Gastroesophageal sphincter (tissue), 3 donors: ENCODE measurements around the gene ARHGAP26.

ENCODE experiments used
- EP300 ChIP-seq: sonication (generic); formaldehyde crosslinking; IDR thresholded peaks from one replicate; pipeline ENCODE4 v1.6.1; 2017; ENCODE audit warnings: antibody characterized with exemption, mild to moderate bottlenecking
- POLR2A ChIP-seq, 2 donors: fragments of 450-650 bp; IDR thresholded peaks; one replicate each; pipeline ENCODE4 v1.6.1; 2017; ENCODE audit warnings: antibody characterized with exemption in 2 of 2, mild to moderate bottlenecking in 2 of 2, moderate library complexity in 1 of 2
- TF ChIP-seq, protein P1 (sequence below), 4 experiments: fragments of 200-600 bp in 2 of 4; fragments of 450-650 bp in 2 of 4; sonication (generic) in 1 of 4; IDR thresholded peaks; one replicate each; pipeline ENCODE4 v1.5.1; 2017 to 2019; ENCODE audit warnings: antibody characterized with exemption in 4 of 4, mild to moderate bottlenecking in 2 of 4, moderate library complexity in 2 of 4

DNA sequence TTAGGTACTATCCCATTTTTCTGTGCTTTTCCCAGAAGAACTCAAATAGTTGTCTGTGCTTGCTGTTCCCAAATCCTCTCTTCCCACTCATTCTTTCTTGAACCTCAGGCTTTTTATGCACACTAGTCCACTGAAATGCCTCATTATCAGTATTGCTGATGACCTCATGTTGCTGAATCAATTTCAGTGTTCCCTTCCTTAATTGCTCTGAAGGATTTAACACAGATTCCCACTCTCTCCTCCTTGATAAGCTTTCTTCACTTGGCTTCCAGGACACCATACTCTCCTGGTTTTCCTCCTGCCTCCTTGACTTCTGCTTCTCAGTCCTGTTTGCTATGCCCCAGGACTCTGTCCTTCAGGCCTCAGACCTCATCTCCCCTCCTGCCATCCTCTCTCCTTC lies 298.5 kb downstream of the ARHGAP26 start:
- TF ChIP-seq, protein P1, sequence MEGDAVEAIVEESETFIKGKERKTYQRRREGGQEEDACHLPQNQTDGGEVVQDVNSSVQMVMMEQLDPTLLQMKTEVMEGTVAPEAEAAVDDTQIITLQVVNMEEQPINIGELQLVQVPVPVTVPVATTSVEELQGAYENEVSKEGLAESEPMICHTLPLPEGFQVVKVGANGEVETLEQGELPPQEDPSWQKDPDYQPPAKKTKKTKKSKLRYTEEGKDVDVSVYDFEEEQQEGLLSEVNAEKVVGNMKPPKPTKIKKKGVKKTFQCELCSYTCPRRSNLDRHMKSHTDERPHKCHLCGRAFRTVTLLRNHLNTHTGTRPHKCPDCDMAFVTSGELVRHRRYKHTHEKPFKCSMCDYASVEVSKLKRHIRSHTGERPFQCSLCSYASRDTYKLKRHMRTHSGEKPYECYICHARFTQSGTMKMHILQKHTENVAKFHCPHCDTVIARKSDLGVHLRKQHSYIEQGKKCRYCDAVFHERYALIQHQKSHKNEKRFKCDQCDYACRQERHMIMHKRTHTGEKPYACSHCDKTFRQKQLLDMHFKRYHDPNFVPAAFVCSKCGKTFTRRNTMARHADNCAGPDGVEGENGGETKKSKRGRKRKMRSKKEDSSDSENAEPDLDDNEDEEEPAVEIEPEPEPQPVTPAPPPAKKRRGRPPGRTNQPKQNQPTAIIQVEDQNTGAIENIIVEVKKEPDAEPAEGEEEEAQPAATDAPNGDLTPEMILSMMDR (IDR thresholded peaks at IDR 0.05), result no peak
- TF ChIP-seq EP300 (no peak), POLR2A (IDR thresholded peaks at IDR 0.05) (no peak)
